BE2C (cell line): ENCODE measurements around the gene UNC79.

Experiments
- DNase-seq: peaks from one replicate; pipeline ENCODE4 v3.0.0-alpha.2; 2020
- H3K27me3 ChIP-seq: fragments of 250-450 bp; sonication (Bioruptor Pico); 2 replicates; pipeline ENCODE4 v1.5.1; 2020; ENCODE audit warnings: mild to moderate bottlenecking
- H3K36me3 ChIP-seq: fragments of 250-450 bp; sonication (Bioruptor Pico); 2 replicates; pipeline ENCODE4 v1.5.1; 2020; ENCODE audit warnings: mild to moderate bottlenecking
- H3K4me1 ChIP-seq: fragments of 250-450 bp; sonication (Bioruptor Pico); 2 replicates; pipeline ENCODE4 v1.5.1; 2020
- H3K4me3 ChIP-seq: 2 replicates; pipeline ENCODE4 v1.5.1; 2011; ENCODE audit warnings: low read depth, low read length
- H3K9me3 ChIP-seq: fragments of 250-450 bp; sonication (Bioruptor Pico); 2 replicates; pipeline ENCODE4 v1.5.1; 2020
- CTCF ChIP-seq: IDR thresholded peaks from 2 replicates; pipeline ENCODE4 v1.5.1; 2012; ENCODE audit warnings: mild to moderate bottlenecking, low read depth, low read length

Gene UNC79

GRCh38 chr14:93719256-93719655 lies 288.5 kb downstream of the UNC79 start:
- Histone ChIP-seq H3K4me1 (no peaks in the 10 kb centered on the region), H3K27me3 (no peaks in the 10 kb centered on the region), H3K4me3 (no peak overlapping the region), H3K36me3 (peaks cover 3% of the 10 kb centered on the region; the same call in 1 of the 2 replicates), H3K9me3 (no peaks in the 10 kb centered on the region)
- TF ChIP-seq CTCF = no peak
- DNase-seq = no peak

GRCh38 chr14:93720076-93720815 lies 289.5 kb downstream of the UNC79 start:
- DNase-seq = no peak
- H3K27me3 ChIP-seq = no peaks in the 10 kb centered on the region
- H3K36me3 ChIP-seq = peaks cover 3% of the 10 kb centered on the region; the same call in 1 of the 2 replicates

GRCh38 chr14:93720981-93721483 lies 290.3 kb downstream of the UNC79 start:
- H3K4me1 ChIP-seq = no peaks in the 10 kb centered on the region
- H3K36me3 ChIP-seq = peaks cover 3% of the 10 kb centered on the region; the same call in 1 of the 2 replicates
- TF ChIP-seq CTCF = no peak
- no peak overlapping the region for H3K4me3 ChIP-seq
- no peak for DNase-seq
- H3K9me3 ChIP-seq = no peaks in the 10 kb centered on the region
- no peaks in the 10 kb centered on the region for H3K27me3 ChIP-seq

More at GRCh38 chr14:93720076-93720815, 289.5 kb downstream of the UNC79 start:
- no peak for TF ChIP-seq CTCF
- Histone ChIP-seq H3K4me3 (no peak overlapping the region), H3K4me1 (no peaks in the 10 kb centered on the region), H3K9me3 (no peaks in the 10 kb centered on the region)

GRCh38 chr14:93723001-93723400 lies 292.3 kb downstream of the UNC79 start:
- Histone ChIP-seq H3K36me3 (peaks cover 3% of the 10 kb centered on the region; the same call in 1 of the 2 replicates), H3K4me3 (no peak overlapping the region), H3K4me1 (no peaks in the 10 kb centered on the region), H3K9me3 (no peaks in the 10 kb centered on the region), H3K27me3 (no peaks in the 10 kb centered on the region)
- no peak for DNase-seq
- TF ChIP-seq CTCF = no peak

- H3K4me3 ChIP-seq = no peak overlapping the region
- H3K9me3 ChIP-seq = no peaks in the 10 kb centered on the region
- peaks cover 3% of the 10 kb centered on the region; the same call in 1 of the 2 replicates for H3K36me3 ChIP-seq
- no peaks in the 10 kb centered on the region for H3K27me3 ChIP-seq
- TF ChIP-seq CTCF = no peak
- no peaks in the 10 kb centered on the region for H3K4me1 ChIP-seq
- no peak for DNase-seq
Observed at GRCh38 chr14:93725002-93725582, 294.4 kb downstream of the UNC79 start.

- H3K27me3 ChIP-seq = no peaks in the 10 kb centered on the region
- H3K4me1 ChIP-seq = no peaks in the 10 kb centered on the region
- H3K9me3 ChIP-seq = no peaks in the 10 kb centered on the region
- no peak overlapping the region for H3K4me3 ChIP-seq
- TF ChIP-seq CTCF = no peak
- H3K36me3 ChIP-seq = no peaks in the 10 kb centered on the region; the same call in none of the 2 replicates
- DNase-seq = no peak
Observed at GRCh38 chr14:93725993-93726392, 295.3 kb downstream of the UNC79 start.
